Measurements from ENCODE around the gene RAET1L.
A peak's percentile ranks its signal among the peaks of the same experiment; 100 is the strongest.
"Not testable (repeated sequence)": the region's sequence is repeated elsewhere in the genome, so short reads cannot be mapped to it uniquely, and the experiment has no call there.

The RAET1L gene

DNA sequence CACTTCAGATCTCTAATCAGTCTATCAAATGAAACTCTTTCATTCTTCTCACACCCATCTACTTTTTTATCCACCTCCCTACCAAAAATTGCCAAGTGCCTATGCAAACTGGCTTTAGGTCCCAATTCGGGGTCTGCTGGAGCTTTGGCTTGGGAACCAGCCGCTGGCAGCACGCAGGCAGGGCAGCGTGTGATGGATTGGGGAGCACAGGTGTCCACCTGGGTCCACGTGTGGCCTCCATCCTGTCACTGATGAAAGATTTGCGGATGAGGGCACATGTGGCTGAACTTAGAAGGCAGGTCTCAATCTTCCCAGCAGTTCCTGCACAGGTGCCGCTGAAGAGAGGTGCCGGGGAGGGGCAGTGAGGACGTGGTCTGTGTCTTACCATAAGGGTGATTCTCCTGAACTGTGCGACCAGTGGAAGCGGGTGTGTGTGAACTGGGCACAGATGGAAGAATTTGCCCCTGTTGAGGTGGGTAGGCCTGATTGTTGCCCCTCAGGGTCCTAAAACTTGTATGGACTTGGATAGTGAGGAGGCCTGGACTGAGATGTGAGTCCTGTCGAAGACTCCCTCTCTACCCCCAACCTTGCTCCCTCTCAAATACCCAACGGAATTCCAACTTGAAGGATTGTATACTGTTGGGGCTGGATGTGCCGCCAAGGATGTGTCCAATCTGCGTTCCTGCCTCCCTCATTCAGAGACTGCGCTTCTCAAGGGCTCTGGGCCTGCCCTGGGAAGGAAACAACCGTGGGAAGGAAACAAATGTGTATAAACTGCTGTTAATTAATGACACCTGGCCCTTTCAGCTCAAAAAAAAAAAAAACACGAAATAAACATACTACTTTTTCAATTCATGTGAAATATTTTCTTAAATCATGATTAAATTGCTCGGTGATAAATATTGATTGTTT is 18.4 kb upstream of the RAET1L start:
- no peak for DNase-seq

DNA sequence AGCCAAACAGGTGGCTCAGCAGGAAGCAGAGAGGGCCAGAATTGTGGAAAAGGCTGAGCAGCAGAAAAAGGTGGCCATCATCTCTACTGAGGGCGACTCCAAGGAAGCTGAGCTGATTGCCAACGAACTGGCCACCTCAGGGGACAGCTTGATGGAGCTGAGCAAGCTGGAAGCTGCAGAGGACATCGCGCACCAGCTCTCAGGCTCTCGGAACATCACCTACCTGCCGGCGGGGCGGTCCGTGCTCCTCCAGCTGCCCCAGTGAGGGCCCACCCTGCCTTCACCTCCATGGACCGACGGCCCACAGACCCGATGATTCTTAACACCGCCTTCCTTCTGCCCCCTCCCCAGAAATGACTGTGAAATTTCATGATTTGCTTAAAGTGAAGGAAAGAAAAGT is 17.8 kb upstream of the RAET1L start:
- DNase-seq = no peak

DNA sequence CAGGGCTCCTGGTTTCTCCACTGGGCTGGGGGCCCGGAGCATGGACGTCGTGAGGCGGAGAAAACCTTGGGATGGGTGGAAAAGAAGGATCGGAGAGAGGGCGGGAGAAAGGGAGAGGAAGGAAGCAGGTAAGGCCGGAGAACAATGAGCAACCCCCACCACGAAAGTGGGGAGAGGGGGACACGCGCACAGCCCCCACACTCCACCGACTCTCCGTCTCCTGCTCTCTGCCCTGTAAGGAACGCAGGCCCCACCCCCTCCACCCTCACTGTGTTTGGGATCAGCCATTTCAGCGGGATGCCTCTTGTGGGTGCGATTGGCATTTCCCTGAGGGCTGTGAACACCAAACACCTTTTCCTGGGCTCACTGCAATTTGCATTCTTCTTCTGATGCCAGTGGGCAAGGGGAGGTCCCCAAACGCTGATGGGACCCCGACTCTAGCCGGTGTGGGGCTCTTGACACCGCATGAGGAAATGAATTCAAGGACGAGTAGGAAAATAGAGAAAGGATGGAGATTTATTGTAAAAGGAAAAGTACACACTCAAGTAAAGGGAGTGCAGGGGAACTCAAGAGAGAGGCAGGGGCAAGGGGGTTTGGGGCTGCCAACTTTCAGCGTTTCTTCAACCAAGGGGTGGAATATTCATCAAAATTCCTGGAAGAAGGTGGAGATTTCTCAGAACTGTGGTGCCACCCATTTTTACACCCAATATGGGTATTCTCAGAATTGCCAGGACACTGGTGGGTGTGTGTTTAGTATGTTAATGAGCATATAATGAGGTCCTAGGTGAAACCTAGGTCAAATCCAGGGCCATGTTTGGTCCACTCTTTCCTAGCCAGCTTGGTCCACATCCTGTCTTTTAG is 13.1 kb upstream of the RAET1L start:
- DNase-seq = no peak

DNA sequence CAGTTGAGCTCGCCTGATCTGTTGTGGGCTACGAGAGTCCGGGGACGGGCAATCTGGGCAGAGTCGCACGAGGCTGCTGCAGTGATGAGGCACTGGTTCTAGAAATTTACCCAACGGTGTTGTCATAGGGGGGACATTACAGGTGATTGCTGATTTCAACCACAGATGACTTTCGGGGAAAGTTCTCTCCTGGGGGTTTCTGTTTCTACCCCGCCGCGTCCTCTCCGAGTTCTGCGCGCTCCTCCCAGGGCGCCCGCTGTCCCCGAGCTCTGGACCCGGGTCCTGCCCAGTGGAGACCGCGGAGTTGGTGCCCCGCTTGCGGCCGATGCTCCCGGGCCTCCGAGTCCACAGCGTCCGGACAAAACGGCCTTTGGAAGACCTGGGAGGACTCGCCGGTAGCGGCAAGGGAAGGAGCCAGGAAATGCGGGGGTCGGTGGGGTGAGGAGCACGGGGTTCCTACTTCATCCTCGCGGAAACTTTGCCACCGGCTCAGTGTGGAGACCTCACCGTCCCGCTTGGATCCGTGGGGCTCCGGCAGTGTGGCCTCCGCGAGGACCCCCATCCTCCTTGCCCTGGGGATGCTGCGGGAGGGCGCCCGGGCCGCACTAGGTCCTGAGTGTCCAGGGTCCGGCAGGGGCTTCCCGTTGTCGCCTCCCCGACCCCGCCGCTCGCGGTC is 12.3 kb upstream of the RAET1L start:
- DNase-seq = no peak

DNA sequence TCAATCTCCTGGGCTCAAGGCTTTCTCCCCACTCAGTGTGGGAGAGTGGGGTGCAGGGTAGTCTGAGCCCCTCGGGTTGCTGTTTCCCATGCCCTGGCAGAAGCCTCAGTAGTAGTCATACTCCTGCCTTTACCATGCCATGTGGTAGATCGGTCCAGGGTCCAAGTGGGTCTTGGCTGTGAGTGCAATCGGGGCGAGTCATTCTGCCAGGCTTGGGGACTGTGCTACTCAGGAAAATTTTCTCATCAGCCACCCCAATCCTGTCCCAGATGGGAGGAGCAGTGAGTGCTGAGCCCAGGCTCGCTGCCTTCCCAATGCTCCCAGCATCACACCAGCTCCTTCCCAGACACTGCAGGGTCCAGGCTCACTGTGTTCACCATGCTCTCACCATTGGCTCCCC is 10.7 kb upstream of the RAET1L start:
- DNase-seq = no peak

DNA sequence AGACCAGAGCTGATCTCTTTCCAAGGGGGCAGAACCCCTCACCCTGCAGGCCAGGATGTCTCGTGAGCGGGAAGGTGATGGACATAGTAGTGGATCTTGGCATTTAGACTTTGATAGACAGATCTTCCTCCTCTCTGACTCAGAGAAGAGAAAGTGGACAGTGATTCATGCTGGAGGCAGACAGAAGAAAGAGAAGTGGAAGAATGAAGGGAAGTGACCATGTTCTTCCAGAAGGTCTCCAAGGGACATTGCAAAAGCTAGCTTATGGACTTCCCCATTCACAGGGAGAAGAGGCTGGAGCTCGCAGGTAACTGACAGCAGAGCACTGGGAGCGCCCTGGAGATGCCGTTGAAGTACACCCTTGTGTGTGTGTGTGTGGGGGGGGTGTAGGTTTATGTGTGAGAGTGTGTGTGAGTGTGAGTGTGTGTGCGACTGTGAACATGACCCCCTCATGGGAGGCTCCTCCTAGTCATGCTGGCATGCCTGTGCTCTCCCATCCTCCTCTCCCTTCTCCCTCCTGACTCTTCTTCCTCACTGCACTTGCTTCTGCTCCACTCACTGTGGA is 8.0 kb upstream of the RAET1L start:
- no peak for DNase-seq

DNA sequence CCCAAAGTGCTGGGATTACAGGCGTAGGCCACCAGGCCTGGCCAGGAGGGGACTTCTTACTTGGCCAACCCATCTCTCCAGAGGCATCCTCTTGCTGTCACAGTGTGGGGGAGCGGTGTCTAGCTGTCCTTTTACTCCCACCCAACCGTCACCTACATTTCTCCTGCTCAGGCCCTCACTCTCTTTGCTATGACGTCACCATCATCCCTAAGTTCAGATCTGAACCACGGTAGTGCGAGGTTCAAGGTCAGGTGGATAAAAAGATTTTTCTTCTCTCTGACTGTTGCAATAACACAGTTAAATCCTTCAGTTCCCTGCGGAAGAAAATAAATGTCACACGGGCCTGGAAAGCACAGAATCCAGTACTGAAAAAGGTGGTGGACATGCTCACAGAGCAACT is 7.3 kb upstream of the RAET1L start:
- DNase-seq = no peak

DNA sequence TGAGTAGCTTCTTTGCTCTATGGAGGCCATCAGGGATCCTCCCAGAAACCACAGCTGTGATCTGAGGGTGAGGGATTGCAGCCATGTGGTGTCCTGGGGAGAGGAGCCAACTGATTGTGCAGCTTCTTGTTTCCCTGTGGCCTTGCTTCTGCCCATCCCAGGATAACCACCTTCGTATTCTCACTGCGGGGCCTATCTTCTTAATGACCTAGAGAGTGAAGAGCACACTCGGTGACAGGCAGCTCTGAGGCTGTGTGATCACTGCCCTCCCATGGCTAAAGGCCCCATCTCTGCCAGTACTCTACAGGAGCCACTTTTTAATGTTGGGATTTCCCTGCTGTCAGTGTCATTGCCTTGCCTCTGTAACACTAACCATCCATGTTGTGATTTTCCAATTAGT is 5.3 kb upstream of the RAET1L start:
- DNase-seq = no peak

DNA sequence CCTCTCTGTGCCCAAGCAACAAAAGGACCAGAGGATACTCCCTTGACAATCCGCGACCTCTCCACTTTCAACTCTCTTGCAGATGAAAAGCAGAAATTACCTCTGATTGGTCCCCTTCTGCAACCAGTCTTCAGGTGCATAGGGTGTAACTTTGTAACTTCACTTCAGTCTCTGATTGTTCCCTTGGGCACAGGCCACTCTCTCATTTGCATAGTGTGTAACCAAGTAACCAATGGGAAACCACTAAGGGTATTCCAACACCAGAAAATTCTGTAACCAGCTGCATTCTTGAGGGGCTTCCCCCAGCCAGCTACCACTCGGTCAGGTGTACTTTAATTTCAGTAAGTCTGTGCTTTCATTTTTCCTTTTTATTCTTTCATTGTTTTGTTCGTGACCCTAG is 4.4 kb upstream of the RAET1L start:
- no peak for DNase-seq

DNA sequence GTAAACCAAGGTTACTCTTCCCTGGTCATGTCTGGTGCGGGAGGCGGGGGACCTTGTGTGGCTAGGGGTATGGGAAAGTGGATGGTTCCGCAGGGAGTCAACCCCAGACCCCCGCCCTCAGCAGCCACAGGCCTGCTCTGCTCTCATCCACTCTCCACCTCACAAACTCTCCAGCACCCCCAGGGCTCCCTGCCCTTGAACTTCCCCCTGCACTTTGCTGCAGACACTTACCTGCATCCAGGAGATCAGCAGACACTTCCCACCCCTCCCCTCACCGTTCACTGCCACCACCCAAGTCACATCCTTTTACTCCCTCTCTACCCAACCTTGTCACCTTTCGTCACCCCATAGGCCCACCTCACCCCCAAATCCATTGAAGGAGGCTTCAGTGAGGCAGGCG is 3.9 kb upstream of the RAET1L start:
- no peak for DNase-seq

DNA sequence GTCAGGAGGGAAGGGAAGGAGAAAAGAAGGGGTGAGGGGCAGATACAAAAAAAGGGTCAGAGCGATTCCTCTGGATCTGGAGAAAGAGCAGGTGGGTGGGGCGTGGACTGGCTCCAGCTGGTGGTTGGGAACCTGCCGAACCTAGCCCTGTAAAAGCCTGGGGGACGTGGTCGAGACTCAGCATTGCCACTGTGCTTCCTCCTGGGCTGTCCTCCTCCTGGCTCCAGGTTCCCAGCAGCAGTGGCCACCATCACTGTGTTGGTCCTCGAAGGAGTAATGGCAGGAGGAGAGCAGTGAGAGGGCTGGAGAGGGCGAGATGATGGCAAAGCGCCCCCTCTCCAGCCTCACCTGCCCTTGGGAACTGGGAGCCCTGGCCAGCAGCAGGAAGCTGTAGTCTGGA is 3.5 kb upstream of the RAET1L start:
- no peak for DNase-seq

DNA sequence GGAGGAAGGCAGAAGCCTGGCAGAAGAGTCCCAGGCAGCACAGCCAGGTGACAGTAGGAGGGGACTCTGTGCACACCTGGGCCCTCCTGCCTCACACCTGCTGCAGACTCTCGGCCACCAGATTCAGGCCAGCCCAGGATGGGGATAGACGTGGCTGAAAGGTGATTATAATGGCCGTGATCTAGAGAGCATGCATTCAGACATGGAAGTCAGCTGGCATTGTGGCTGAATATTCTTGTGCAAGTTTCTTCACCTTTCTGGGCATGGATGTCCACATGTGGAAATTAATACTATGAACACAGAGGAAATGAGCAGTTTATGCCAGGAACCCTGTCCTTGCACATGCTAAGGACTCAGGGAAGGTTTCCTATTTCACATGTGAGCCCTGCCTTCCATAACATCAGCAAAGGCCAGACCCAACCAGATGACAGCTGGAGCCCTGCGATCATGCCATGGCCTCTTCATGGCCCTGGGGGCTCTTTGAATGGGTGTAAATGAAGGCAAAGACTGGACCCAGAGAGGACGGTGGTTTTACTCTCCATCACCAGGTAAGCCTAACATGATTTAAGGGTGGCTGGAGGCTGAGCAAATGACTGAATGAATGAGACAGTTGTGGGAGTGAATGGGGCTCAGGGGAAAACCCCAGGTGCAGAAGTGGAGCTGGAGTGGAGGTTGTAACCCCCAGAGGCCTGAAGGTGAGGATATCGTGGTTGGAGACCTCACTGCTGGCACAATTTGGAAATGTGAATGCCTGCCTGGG is 2.7 kb upstream of the RAET1L start:
- DNase-seq = peak; percentile 16

DNA sequence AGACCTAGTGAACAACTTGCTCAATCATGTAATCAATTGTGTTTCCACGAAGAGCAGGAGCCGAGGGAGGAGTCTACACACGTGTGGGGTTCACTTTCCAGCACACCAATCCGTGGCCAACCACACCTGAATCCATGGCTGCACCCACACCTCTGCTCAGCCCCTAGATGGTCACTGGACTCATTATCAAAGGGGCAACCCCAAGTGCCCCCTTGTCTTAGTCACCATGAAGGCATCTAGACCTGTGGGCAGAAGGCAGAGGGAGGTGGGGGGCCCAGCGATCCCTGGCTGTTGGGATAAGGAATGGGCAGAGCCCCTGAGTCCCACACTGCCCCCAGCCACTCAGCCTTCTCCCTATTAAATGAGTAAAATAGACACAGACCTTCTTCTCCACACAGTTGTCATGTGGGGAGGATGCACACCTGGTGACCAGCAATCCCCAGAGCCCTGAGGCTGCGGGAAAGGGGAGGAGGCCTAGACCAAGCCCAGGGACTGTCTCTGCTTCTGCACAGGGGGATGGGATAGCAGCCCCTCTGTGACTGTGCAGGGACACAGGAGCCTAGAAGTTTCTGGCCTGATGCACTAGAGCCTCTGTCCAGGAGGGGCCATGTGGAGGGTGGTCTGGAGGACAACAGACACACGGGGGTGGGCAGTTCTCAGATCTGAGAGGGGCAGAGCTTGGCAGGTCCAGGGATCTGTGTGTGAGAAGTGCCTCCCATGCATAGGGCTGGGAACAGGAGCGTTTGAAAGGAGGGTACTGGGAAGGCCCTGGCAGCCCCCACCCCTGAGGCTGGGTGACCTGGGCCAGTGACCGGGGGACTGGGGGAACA is 1.9 kb upstream of the RAET1L start:
- peak; percentile 10 for DNase-seq

DNA sequence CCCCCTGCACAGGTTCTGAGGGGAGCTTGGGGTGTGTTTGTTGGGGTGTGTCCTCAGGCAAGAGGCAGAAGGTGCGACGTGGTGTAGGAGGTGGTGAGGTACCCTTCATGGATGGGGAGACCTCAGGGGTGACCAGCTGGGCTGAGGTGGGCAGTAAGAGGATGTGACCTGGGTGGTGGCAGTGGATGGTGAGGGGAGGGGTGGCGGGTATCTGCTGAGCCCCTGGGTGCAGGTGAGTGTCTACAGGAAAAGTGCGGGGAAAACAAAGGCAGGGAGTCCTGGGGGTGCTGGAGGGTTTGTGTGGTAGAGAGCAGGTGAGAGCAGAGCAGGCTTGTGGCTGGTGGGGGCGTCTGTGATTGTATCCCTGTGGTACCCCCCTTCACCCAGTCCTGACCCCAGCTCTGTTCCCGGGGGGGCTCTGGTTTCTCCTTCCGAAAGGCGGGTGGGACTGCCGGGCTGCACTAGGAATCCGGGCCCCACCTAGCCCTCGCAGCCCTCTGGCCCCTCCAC is 631 bp downstream of the RAET1L start:
- DNase-seq = no peak

DNA sequence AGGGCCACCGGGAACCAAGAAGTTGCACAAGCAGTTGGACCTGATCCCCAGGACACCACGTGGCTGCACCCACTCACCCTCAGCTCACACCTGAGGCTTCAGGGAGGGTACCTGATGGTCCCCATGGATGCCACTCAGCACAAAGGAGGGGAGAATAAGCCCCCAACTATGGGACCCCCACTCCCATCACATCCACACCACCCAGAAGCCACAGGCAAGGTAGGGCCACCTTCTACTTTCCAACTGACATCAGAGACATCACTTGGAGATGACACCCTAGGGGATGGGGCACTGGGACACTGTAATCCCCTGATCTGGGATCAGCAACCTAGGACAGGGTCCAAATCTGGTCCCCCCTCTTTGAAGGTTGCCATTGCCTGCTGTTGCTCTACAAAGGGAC is 1.3 kb downstream of the RAET1L start:
- not testable (repeated sequence) for DNase-seq

DNA sequence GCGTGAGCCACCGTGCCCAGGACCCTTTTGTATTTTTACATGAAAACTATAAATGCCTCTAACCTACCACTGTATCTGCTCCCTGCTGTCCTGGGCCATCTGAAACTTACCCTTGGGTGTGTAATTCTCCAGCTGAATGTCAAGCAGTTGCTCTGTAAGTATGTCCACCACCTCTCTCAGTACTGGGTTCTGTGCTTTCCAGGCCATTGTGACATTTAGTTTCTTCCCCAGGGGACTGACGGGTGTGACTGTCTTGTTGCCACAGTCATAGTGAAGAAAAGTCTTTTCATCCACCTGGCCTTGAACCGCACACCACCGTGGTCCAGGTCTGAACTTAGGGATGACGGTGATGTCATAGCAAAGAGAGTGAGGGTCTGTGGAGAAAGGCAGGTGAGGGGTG is 3.5 kb downstream of the RAET1L start:
- DNase-seq = not testable (repeated sequence)

DNA sequence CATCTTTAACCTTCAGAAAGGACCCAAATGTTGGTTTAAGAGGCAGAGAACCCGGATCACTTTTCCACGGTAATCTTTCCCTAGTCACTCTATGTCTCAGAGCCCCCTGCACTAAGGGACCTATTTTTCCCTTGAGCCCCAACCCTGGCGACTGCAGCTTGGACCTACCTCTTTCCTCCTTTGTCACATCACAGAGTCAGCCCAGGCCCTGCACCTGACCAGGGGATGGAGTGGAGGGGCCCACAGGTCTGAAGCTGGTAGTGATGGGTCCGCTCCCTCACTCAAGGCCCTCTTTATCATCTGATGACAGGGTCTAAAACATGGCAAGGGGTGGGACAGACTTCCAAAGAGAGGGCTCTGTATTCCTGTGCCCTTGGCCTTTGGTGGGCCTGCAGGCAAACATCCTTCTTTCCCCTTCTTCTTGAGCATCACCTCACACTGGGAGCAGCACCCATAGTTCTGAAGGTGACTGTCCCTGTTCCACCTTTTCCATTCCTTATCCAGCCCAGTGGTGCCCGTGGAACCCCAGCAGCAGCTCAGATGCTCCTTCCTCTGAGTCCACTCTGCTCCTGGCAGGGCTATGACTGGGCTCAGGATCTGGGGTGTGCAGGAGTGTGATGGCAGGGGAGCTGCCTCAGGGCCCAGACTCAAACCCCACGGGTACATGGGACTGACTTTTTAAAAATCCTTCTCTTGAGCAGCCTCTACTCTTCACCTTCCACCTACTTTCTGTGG is 6.3 kb downstream of the RAET1L start:
- DNase-seq = no peak

DNA sequence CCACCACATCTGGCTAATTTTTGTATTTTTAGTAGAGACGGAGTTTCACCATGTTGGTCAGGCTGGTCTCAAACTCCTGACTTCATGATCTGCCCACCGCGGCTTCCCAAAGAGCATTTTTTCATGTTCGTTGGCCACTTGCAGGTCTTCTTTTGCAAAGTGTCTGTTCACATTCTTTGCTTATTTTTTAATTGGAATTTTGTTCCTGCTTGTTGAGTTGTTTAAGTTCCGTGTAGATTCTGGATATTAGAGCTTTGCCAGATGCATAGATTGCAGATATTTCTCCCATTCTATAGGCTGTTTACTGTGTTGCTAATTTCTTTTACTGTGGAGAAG is 8.2 kb downstream of the RAET1L start:
- DNase-seq = not testable (repeated sequence)

DNA sequence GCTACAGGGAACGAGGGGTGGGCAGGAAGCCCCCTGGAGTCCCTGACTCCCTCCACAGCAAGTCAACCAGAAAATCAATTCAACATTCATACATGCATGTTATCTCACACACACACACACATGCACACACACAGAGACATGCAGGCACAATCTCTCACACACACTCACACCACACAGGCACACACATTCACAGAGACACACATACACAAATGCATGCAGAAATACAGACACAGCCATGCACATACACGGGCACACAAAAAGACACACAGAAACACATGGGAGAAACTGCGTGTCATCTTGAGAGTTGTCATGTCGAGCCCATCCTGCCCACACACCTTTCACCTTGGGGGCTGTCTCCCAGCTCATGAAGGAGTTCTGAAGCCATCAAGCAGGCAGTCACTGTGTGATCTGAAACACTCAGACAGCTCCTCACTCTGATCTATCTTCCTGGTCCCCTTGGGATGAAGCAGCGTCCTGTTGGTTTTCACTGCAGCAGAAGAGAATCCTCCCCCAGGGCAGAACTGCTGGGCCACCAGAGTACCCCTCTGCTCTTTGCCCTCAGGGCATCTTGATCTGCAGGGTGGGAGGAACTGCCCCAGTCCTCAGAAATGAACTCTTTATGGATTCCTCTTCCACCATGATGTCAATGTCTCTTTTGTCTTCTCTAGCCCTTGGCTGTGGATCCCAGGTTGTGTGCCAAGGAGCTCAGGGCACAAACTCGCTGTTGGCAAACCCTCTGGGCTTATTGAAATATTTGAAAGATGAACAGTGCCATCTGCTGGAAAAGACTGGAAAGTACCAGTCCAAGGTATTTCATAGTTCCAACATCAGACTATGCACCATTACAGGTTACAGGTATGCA is 8.8 kb downstream of the RAET1L start:
- peak; percentile 72 for DNase-seq
